GM13977 (cell line): Measurements from ENCODE around the gene LIMCH1.

ENCODE experiments used
- DNase-seq: peaks from one replicate; pipeline ENCODE4 v3.0.0; 2012; ENCODE audit warnings: low spot score
- CTCF ChIP-seq: IDR thresholded peaks from 2 replicates; pipeline ENCODE4 v1.5.1; 2012; ENCODE audit warnings: mild to moderate bottlenecking, control low read depth; ENCODE audit not compliant: insufficient read depth; ENCODE audit errors: extremely low read depth, missing control alignments
- in situ Hi-C: fragments of 300-500 bp; cut with MboI; formaldehyde crosslinking; loops from one replicate; pipeline ENCODE4 v1.12.0; 2022; ENCODE audit warnings: low sequenced_read_pairs, low pct_unique_long_range_greater_than_20kb, mixed read lengths, inconsistent platforms; ENCODE audit not compliant: unreplicated experiment

Gene LIMCH1

GRCh38 chr4:41628936-41629335 is 91.0 kb downstream of the LIMCH1 start:
- TF ChIP-seq CTCF = no peak
- in situ Hi-C loops = no loop called here
- no peak for DNase-seq

- DNase-seq = no peak
- no peak for TF ChIP-seq CTCF
- in situ Hi-C loops = no loop called here
Observed at GRCh38 chr4:41631523-41631922, 93.6 kb downstream of the LIMCH1 start.

- no peak for TF ChIP-seq CTCF
- no peak for DNase-seq
- in situ Hi-C loops = no loop called here
Observed at GRCh38 chr4:41632481-41633073, 94.6 kb downstream of the LIMCH1 start.

- in situ Hi-C loops = no loop called here
Observed at GRCh38 chr4:41633321-41633720, 95.4 kb downstream of the LIMCH1 start.

GRCh38 chr4:41635441-41635840 is 97.5 kb downstream of the LIMCH1 start:
- DNase-seq = no peak
- in situ Hi-C loops = no loop called here
- no peak for TF ChIP-seq CTCF

More at GRCh38 chr4:41633321-41633720, 95.4 kb downstream of the LIMCH1 start:
- TF ChIP-seq CTCF = no peak
- DNase-seq = no peak

GRCh38 chr4:41638203-41638602 is 100.2 kb downstream of the LIMCH1 start:
- in situ Hi-C loops = no loop called here
- no peak for DNase-seq
- TF ChIP-seq CTCF = no peak

- no peak for TF ChIP-seq CTCF
- in situ Hi-C loops = no loop called here
Observed at GRCh38 chr4:41638866-41639265, 100.9 kb downstream of the LIMCH1 start.

More at GRCh38 chr4:41638866-41639265, 100.9 kb downstream of the LIMCH1 start:
- DNase-seq = no peak
